Memory B cell (primary cell): ENCODE measurements around the gene OR11A1.

Experiments
- ATAC-seq: fragments of 150-1000 bp; cut with Tn5 transposase; 2 replicates; pipeline ENCODE4 v1.10.0; 2021; ENCODE audit warnings: low read depth, mild to moderate bottlenecking, moderate library complexity
- DNase-seq, 2 donors: peaks; one replicate each; pipeline ENCODE4 v3.0.0; 2022; ENCODE audit warnings: low spot score in 2 of 2
- H3K27ac Mint-ChIP-seq: one replicate; pipeline ENCODE4 v1.8.0; 2022; ENCODE audit warnings: mild to moderate bottlenecking, moderate library complexity, mixed read lengths
- H3K27me3 Mint-ChIP-seq: one replicate; pipeline ENCODE4 v1.8.0; 2022; ENCODE audit warnings: mixed read lengths
- H3K36me3 Mint-ChIP-seq: one replicate; pipeline ENCODE4 v1.8.0; 2022; ENCODE audit warnings: mild to moderate bottlenecking, mixed read lengths
- H3K4me1 Mint-ChIP-seq: one replicate; pipeline ENCODE4 v1.8.0; 2022; ENCODE audit warnings: mixed read lengths
- H3K4me3 Mint-ChIP-seq: one replicate; pipeline ENCODE4 v1.8.0; 2022; ENCODE audit warnings: mild to moderate bottlenecking, moderate library complexity, mixed read lengths
- H3K9me3 Mint-ChIP-seq: one replicate; pipeline ENCODE4 v1.8.0; 2022; ENCODE audit warnings: mixed read lengths

The OR11A1 gene

DNA sequence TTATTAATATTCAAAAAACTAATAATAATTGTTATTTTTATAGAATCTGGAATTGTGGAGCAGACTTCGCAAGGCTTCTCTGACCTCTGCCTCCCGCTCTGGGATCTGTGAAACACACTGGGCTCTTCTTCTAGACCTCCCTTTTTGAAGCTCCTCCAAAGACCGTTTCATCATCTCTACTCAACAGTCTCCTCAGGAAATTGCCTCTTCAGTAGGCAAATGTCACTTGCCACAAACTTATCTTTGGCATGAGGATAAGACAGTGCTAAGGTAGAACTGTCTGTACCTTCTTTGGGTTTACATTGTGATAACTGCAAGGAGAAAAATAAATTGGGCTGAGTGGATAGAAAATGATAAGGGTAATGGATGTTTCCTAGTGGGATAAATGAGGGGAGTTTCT lies 33.2 kb upstream of the OR11A1 start:
- Mint-ChIP-seq H3K4me1 (no peaks in the 10 kb centered on the region), H3K36me3 (no peaks in the 10 kb centered on the region), H3K27ac (no peak overlapping the region), H3K27me3 (peaks cover 6% of the 10 kb centered on the region), H3K9me3 (no peaks in the 10 kb centered on the region), H3K4me3 (no peak overlapping the region)
- ATAC-seq: no peak
- no peak for DNase-seq

DNA sequence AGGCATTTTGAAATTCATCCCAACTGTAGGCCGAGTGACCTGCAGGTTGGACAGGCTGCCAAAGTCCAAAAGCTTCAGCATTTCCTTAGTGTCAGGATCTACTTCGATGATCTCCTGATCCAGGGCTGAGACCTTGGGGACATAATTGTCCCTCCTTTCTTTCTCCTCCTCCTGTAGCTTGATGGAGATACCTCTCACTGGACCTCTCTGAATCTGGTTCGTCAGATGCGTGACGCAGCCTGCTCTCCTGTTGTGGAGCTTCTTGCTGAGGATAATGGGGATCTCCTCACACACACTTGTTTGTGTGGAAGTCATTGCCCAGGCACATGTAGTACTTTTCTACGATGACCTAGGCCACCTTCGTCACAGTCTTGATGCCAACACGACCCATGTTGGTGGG lies 32.4 kb upstream of the OR11A1 start:
- Mint-ChIP-seq H3K27me3 (peaks cover 6% of the 10 kb centered on the region), H3K4me3 (no peak overlapping the region), H3K27ac (no peak overlapping the region), H3K9me3 (no peaks in the 10 kb centered on the region), H3K36me3 (no peaks in the 10 kb centered on the region), H3K4me1 (no peaks in the 10 kb centered on the region)
- no peak for ATAC-seq
- DNase-seq: no peak

DNA sequence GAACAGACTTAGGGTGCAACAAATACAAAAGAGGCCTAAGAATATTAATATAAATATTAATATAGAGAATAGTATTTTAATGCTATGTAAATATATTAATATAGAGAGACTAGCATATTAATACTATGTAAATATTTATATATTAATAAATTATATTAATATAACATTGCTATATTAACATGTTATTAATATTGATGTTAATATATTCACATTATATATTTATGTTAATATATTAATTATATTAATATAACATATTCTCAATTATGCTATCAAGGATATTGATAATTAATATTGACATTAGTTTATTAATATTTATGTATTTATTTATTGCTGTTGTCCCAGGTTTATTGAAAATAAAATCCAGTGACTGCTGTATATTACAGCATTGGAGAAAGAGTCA lies 32.0 kb upstream of the OR11A1 start:
- Mint-ChIP-seq H3K36me3 (no peaks in the 10 kb centered on the region), H3K4me3 (no peak overlapping the region), H3K27ac (no peak overlapping the region), H3K27me3 (peaks cover 6% of the 10 kb centered on the region), H3K9me3 (no peaks in the 10 kb centered on the region), H3K4me1 (no peaks in the 10 kb centered on the region)
- ATAC-seq (no peak), DNase-seq (no peak)

DNA sequence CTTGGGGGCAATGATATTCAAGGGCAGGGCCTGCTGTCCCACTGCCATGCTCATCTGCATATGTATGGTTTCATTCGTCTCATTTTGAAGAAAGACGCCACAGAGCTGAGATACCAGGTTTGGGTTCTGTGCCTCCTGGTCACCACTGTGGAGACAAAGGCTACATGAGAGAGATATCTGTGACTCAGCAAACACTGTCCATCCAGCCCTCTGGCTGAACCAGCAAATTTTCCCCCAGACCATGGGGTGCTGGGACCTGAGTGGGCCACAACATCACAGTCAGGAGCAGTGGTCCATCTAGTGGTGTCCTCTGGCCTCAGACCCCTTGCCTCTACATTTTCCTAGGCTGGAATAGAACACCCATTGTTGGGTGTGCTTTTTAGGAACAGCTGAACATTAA lies 30.8 kb upstream of the OR11A1 start, which contains the start of gene MAS1L:
MAS1L (minus strand) TSS at position 297 of the 400 bp plus-strand sequence; CDS start at position 243, 54 bp downstream.
- H3K4me3 Mint-ChIP-seq: no peak within 1 kb of the TSS
- no peak for DNase-seq
- no peak within 1 kb of the TSS for H3K27ac Mint-ChIP-seq
- H3K4me1 Mint-ChIP-seq: no peaks in the 10 kb centered on the region
- H3K9me3 Mint-ChIP-seq: no peaks in the 10 kb centered on the region
- H3K27me3 Mint-ChIP-seq: peaks cover 6% of the 10 kb centered on the region
- H3K36me3 Mint-ChIP-seq: no peaks in the 10 kb centered on the region
- ATAC-seq: no peak

DNA sequence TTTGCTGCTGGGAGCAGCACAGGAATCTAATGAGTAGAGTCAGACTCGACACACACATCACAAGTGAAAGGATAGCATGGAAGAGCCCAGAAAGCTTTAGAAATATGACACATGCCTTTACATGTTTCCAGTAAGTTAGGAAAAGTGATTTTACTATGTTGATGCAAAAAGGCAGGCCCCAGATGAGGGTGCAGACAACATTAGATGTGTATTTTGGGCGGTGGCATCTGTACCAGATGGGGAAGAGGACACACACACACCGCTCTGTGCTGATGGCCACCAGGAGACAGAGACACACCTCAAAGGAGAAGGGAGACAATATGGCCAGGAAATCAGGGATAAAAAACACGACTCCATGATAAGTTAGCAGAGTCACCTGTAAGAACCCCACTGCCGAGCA lies 30.3 kb upstream of the OR11A1 start:
- Mint-ChIP-seq H3K9me3 (no peaks in the 10 kb centered on the region), H3K4me3 (no peak overlapping the region), H3K36me3 (no peaks in the 10 kb centered on the region), H3K27ac (no peak overlapping the region), H3K4me1 (no peaks in the 10 kb centered on the region), H3K27me3 (peaks cover 6% of the 10 kb centered on the region)
- ATAC-seq (no peak), DNase-seq (no peak)

DNA sequence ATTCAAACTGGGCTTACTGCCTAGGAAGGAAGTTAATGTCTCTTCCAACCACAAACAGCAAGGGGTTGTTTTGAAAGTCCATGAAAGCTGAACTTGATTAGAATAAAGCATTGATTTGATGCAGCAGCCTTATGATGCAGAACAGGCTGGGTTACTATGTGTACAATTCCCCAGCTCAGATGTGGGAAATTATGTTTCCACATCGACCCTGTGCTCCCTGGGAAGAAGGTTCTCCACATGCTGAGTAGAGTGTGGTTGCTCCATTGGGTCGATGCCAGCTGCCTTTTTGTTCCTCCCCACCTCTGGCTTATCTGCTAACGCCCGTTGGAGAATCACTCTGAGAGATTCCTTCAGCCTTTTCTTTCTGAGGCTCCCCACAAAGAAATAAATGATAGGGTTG lies 29.7 kb upstream of the OR11A1 start:
- H3K27me3 Mint-ChIP-seq: peaks cover 6% of the 10 kb centered on the region
- ATAC-seq: no peak
- no peak overlapping the region for H3K27ac Mint-ChIP-seq
- no peak overlapping the region for H3K4me3 Mint-ChIP-seq
- DNase-seq: no peak
- no peaks in the 10 kb centered on the region for H3K4me1 Mint-ChIP-seq
- H3K9me3 Mint-ChIP-seq: peaks cover 2% of the 10 kb centered on the region
- H3K36me3 Mint-ChIP-seq: no peaks in the 10 kb centered on the region

DNA sequence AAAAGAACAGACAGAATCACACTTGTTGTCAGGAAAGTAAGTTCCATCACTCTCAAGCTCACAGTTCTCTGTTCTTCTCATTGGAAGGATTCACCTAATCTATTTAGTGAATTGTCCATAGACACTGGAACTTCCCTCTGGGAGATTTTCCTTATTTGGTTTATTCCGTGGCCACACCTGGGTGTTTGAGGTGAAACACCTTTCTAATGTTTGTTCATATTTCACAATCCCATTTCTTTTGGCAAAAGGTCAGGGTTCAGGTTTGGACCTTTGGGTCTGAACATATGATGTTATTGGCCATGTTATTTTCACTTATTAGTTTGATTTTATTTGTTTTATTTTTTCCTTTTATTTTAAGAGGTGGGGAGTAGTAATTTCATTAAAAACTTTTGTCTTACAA lies 26.9 kb upstream of the OR11A1 start:
- Mint-ChIP-seq H3K27ac (no peak overlapping the region), H3K4me3 (no peak overlapping the region), H3K9me3 (peaks cover 4% of the 10 kb centered on the region), H3K4me1 (no peaks in the 10 kb centered on the region), H3K36me3 (no peaks in the 10 kb centered on the region), H3K27me3 (peaks cover 8% of the 10 kb centered on the region)
- no peak for ATAC-seq
- DNase-seq: no peak

DNA sequence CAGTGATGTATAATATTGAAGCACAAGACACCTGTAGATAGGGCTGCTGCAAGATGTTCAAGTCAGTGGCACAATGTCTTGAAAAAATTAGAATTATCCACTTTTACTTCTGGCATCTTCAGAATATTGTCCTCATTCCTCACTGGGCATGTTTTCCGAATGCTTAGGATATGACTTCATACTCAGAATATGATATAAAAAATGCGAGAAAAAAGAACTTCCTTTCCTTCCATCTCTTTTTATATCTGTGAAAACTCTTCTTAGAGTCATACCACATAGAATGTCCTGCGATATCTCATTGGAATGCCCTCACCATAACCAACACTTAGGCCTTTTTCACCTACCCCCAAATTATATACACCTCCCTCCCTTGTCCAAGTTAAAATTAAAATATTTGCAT lies 26.3 kb upstream of the OR11A1 start:
- DNase-seq (no peak), ATAC-seq (no peak)
- Mint-ChIP-seq H3K27ac (no peak overlapping the region), H3K4me3 (no peak overlapping the region), H3K4me1 (no peaks in the 10 kb centered on the region), H3K27me3 (peaks cover 8% of the 10 kb centered on the region), H3K9me3 (peaks cover 4% of the 10 kb centered on the region), H3K36me3 (no peaks in the 10 kb centered on the region)

DNA sequence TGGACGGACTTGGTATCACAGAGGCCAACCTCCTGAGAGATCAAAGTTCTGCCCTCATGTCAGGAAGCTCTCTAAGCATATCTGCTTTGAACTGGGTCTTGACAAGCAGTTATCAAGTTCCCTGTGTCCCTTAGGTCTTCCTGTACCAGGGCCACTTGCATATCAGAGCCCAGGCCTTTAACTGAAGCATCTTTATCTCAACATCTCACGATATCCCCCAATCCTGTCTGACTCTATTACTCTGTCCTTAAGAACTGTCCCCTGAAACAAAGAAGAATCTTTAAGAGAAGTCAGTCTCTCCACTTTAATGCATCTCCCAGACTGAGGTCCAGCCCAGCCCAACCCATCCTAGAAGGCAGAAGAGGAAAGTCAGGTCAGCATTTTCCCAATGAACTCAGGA lies 22.7 kb upstream of the OR11A1 start:
- peaks cover 5% of the 10 kb centered on the region for H3K27me3 Mint-ChIP-seq
- no peaks in the 10 kb centered on the region for H3K4me1 Mint-ChIP-seq
- ATAC-seq (no peak), DNase-seq (no peak)
- no peaks in the 10 kb centered on the region for H3K36me3 Mint-ChIP-seq
- H3K9me3 Mint-ChIP-seq: peaks cover 4% of the 10 kb centered on the region
- H3K4me3 Mint-ChIP-seq: no peak overlapping the region
- no peak overlapping the region for H3K27ac Mint-ChIP-seq

DNA sequence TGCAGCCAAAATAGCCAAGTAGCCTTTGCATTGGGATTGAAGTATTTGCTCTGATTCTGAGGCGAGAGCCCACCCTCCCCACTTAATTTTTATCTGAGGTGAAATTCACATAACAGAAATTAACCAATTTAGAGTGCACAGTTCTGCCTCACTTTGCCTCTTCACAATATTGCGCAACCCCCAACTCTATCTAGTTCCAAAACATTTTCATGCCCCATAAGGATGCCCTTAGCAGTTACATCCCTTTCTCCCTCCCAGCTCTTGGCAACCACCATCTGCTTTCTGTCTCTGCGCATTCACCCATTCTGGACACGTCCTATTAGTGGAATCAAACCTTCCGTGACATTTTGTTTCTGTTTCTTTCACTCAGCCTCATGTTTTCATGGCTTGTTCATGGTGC lies 21.9 kb upstream of the OR11A1 start:
- Mint-ChIP-seq H3K36me3 (no peaks in the 10 kb centered on the region), H3K4me1 (no peaks in the 10 kb centered on the region), H3K27me3 (peaks cover 5% of the 10 kb centered on the region), H3K27ac (no peak overlapping the region), H3K9me3 (peaks cover 4% of the 10 kb centered on the region), H3K4me3 (no peak overlapping the region)
- DNase-seq: no peak
- no peak for ATAC-seq

DNA sequence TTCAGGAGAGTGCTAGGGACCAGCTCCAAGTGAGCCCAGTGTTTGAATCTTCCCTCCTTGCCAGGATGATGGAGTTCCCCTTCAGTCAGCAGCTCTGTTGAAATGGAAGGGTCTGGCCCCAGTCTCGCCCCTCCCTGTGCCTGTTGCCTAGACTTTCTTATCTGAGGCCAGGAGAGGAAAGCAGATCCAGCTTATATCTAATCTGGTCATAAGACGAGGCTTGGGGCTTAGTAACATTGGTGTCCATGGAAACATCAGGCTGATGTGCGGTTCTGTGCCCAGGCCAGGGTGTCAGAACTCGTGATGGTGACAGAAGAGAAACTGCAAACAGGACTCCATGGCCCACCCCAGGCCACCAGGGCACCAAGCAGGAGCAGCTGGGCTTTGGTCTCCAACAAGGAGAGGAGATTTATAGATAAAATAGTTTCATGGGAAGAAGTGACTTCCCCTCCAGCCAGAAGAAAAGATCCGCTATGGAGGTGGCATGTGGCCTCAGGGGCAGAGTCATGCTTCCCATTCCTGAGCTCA lies 21.1 kb upstream of the OR11A1 start:
- peaks cover 8% of the 10 kb centered on the region for H3K27me3 Mint-ChIP-seq
- no peak overlapping the region for H3K4me3 Mint-ChIP-seq
- H3K4me1 Mint-ChIP-seq: no peaks in the 10 kb centered on the region
- peaks cover 6% of the 10 kb centered on the region for H3K9me3 Mint-ChIP-seq
- no peak for ATAC-seq
- no peak overlapping the region for H3K27ac Mint-ChIP-seq
- no peaks in the 10 kb centered on the region for H3K36me3 Mint-ChIP-seq
- no peak for DNase-seq

DNA sequence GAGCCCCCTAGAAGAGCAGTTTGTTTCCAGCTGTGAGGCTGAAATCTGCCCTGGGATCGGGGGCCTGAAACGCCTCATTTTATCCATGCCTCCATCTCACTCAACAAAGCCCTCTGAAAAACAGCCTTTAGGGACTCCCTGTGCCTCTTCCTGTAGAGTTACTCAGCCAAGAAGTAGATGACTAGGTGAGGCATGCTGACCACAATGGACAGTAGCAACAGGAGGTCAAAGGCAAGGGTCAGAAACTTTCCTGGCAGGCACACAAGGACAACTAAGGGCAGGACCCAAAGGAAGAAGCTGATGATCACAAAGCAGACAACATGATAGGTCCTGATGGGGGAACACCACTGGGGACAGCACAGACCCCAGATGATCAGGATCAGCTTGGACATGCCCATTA lies 18.1 kb upstream of the OR11A1 start:
- no peaks in the 10 kb centered on the region for H3K4me1 Mint-ChIP-seq
- H3K4me3 Mint-ChIP-seq: no peak overlapping the region
- no peaks in the 10 kb centered on the region for H3K36me3 Mint-ChIP-seq
- H3K9me3 Mint-ChIP-seq: peaks cover 3% of the 10 kb centered on the region
- peaks cover 10% of the 10 kb centered on the region for H3K27me3 Mint-ChIP-seq
- DNase-seq (no peak), ATAC-seq (no peak)
- H3K27ac Mint-ChIP-seq: no peak overlapping the region

DNA sequence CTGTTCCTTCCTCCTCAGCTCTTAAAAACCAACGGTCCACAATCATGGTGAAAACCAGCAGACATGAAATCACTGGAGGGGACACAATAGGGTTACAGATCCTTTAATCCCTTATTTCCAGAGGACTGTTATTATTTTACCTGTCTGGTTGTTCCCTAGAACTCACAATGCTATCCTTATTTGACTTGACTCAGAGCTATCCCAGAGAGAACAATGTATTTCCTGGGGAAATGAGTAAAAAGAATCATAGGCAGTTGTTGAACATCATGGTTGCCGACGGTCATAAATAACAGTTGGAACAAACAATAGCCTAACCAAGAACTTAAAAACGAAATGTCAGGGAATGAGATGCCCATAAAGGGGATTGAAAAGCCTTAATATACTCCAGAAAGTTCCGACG lies 9.4 kb upstream of the OR11A1 start:
- H3K27me3 Mint-ChIP-seq: peaks cover 12% of the 10 kb centered on the region
- ATAC-seq: no peak

DNA sequence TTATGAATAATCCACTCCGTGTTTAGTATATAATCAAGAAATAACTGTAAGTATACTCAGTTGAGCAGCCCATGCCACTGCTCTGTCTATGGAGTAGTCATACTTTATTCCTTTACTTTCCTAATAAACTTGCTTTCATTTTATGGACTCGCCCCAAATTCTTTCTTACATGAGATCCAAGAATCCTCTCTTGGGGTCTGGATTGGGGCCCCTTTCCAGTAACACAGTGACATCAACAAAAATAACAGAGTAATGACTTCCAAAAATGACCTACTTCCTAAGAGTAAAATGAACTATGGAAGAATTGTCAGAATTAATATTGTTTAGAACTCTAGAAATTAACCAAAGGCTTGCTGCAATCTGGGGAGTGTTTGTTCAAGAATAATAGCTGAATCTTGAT lies 8.9 kb upstream of the OR11A1 start:
- Mint-ChIP-seq H3K27ac (no peak overlapping the region), H3K27me3 (peaks cover 12% of the 10 kb centered on the region), H3K4me1 (no peaks in the 10 kb centered on the region), H3K36me3 (no peaks in the 10 kb centered on the region), H3K9me3 (no peaks in the 10 kb centered on the region), H3K4me3 (no peak overlapping the region)
- DNase-seq (no peak), ATAC-seq (no peak)

More for the DNA sequence above, 9.4 kb upstream of the OR11A1 start:
- no peaks in the 10 kb centered on the region for H3K4me1 Mint-ChIP-seq
- H3K9me3 Mint-ChIP-seq: no peaks in the 10 kb centered on the region
- no peak overlapping the region for H3K4me3 Mint-ChIP-seq
- no peaks in the 10 kb centered on the region for H3K36me3 Mint-ChIP-seq
- DNase-seq: no peak
- no peak overlapping the region for H3K27ac Mint-ChIP-seq

DNA sequence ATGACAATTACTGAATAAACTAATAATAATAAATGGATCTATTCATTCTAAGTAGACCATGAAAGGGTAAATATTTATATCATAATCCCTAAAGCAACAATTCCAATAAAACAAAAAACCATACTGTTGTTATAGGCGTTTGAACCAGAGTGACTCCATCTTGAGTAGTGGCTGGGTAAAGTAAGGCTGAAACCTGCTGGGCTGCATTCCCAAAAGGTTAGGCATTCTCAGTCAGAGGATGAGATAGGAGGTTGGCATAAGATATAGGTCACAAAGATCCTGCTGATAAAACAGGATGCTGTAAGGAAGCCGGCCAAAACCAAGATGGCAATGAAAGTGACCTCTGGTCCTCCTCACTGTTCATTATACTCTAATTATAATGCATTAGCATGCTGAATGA lies 8.4 kb upstream of the OR11A1 start:
- no peaks in the 10 kb centered on the region for H3K4me1 Mint-ChIP-seq
- no peaks in the 10 kb centered on the region for H3K9me3 Mint-ChIP-seq
- no peak overlapping the region for H3K27ac Mint-ChIP-seq
- DNase-seq: no peak
- H3K27me3 Mint-ChIP-seq: peaks cover 12% of the 10 kb centered on the region
- no peak overlapping the region for H3K4me3 Mint-ChIP-seq
- no peaks in the 10 kb centered on the region for H3K36me3 Mint-ChIP-seq
- ATAC-seq: no peak
